HG03097 (cell line): ENCODE data around the gene BCL6B.
"Not testable (repeated sequence)": the region's sequence is repeated elsewhere in the genome, so short reads cannot be mapped to it uniquely, and the experiment has no call there.

ENCODE experiments used
- ATAC-seq: cut with Tn5 transposase; IDR thresholded peaks from one replicate; pipeline ENCODE4 v1.9.1; 2021; ENCODE audit not compliant: unreplicated experiment, low FRiP score

BCL6B gene

GRCh38 chr17:7050583-7050982, 27.7 kb downstream of the BCL6B start:
- ATAC-seq, result not testable (repeated sequence)

- no peak for ATAC-seq
These were observed 33.5 kb downstream of the BCL6B start for GRCh38 chr17:7056386-7056785.

- no peak for ATAC-seq
These were observed 36.1 kb downstream of the BCL6B start for GRCh38 chr17:7058831-7059447.

- ATAC-seq, result no peak
These were observed 37.5 kb downstream of the BCL6B start for GRCh38 chr17:7060165-7060891.

- ATAC-seq, result no peak
These were observed 40.8 kb downstream of the BCL6B start for GRCh38 chr17:7063518-7064094.

- no peak for ATAC-seq
These were observed 41.4 kb downstream of the BCL6B start for GRCh38 chr17:7064261-7064660.

GRCh38 chr17:7067198-7067597, 44.3 kb downstream of the BCL6B start:
- ATAC-seq, result no peak

- no peak for ATAC-seq
These were observed 45.4 kb downstream of the BCL6B start for GRCh38 chr17:7068268-7068667.

GRCh38 chr17:7070712-7071111, 47.9 kb downstream of the BCL6B start:
- ATAC-seq, result no peak

GRCh38 chr17:7072406-7072805, 49.6 kb downstream of the BCL6B start:
- ATAC-seq, result no peak

- ATAC-seq, result no peak
These were observed 52.1 kb downstream of the BCL6B start for GRCh38 chr17:7074931-7075330.

- ATAC-seq, result no peak
These were observed 55.2 kb downstream of the BCL6B start for GRCh38 chr17:7077911-7078546.

GRCh38 chr17:7078711-7079110, 55.9 kb downstream of the BCL6B start:
- no peak for ATAC-seq
